ENCODE measurements around the gene DEPDC4.
"Not testable (repeated sequence)": the region's sequence is repeated elsewhere in the genome, so short reads cannot be mapped to it uniquely, and the experiment has no call there.

Gene DEPDC4

DNA sequence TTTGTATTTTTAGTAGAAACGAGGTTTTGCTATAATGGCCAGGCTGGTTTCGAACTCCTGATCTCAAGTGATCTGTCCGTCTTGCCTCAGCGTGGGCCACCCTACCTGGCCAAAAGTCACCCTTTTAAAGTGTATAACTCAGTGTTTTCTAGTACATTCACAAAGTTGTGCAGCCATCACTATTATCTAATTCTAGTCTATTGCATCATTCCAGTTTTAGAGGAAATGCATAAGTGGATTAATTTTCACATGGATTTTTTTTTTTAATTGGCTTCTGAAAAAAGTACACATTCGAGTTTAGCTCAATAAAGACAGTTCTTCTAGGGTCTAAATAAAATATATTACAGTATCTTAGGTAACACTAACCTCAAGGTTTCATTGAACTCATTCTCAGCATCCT lies 3.7 kb downstream of the DEPDC4 start:
- no peak for DNase-seq

DNA sequence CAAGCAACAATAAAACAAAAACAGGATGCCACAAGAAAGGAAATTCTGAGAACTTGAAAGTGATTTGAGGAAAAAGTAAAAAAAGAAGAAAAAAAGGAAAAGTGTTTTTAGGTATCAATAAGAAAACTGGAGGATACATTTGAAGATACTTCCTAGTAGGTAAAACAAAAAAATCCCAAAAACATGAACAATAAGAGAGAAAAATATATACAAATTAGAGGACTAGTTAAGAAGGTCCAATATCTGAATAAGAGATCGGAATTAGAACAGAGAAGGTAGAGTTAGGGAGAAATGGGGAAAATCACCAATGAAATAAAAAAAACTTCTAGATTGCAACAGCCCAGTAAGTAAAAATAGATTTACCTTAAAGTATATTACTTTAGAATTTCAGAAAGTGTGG lies 8.8 kb downstream of the DEPDC4 start:
- DNase-seq = no peak

DNA sequence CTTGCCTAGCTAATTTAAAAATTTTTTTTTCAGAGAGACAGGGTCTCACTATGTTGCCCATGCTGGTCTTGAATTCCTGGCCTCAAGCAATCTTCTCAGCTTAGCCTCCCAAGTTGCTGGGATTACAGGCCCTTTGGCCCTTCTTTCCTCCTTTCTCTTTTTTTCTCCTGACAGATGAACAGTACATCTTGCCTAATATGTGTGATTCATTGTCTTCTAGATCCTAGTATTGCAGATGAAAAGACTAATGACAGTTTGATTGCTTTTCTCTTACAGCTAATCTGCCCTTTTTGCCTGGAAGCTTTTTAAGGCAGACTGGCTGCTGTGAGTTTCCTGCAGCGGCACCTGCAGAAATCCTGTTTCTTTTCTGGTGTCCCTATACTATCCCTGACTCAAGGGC lies 12.0 kb downstream of the DEPDC4 start:
- DNase-seq = no peak

DNA sequence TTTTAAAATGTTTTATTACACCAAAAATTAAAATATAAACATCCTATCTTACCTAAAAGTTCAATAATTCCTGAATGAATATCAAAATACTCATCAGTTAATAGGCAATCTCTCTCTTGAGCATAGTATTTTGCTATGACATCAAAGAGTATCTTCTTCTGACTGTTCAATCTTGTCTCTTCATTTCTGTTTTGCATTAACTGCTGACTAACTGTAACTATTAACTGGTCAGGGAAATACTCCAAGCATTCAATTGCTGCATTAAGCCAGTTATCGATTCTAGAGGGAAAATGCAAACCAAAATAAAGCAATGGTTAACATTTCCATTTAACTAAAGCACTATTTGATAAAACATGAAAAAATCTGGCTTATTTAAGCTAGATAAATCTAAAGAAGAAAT lies 13.4 kb downstream of the DEPDC4 start:
- no peak for DNase-seq

DNA sequence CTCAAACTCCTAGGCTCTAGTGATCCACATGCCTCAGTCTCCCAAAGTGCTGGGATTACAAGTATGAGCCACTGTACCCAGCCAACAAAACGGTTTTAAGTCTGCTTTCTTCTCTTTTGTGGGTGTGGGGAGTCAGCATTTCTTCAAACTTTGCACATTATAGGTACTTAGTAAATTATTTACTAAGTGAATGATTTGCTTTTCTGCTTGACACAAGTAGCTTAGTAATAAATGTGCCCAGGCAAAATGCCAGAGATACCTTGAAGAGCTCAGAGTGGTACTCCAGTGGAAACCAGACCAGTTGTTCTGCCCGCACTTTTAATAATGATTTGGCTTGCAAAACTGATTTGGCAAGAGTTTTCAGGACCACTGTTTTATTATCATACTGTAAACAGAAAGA lies 15.0 kb downstream of the DEPDC4 start:
- DNase-seq = no peak

DNA sequence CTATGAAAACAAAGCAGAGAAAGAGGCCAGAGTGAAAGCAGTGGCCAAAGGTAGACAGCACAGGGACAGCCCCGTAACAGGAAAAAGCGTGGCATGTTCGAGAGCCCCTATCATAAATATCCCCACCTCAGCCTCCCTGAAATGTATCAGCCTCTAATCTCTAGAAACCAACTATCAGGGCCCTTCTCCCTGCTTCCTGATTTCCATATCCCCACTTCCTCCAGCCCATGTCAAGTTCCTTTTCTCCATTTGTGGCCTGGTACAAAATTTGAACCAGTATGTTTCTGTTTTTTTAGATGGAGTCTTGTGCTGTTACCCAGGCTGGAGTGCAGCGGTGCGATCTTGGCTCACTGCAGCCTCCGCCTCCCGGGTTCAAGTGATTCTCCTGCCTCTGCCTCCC lies 16.9 kb downstream of the DEPDC4 start:
- DNase-seq = no peak

DNA sequence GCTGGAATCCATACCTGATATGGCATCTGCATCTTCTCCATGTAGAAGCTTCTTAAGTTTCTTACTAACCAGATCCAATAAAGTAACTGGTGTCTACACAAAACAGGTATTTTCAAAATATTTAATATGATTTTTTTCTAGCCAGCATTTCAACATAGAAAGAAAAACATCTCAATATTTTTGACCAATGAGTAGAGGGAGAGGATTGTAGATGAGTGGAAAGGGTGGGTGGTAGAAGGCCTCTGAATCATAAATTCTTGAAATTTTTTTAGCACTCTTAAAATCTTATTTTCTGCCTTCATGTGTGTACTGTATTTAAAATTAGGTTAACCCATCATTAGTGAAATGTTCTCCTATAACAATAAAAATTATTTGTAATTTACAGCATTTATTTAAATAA lies 18.0 kb downstream of the DEPDC4 start:
- no peak for DNase-seq

DNA sequence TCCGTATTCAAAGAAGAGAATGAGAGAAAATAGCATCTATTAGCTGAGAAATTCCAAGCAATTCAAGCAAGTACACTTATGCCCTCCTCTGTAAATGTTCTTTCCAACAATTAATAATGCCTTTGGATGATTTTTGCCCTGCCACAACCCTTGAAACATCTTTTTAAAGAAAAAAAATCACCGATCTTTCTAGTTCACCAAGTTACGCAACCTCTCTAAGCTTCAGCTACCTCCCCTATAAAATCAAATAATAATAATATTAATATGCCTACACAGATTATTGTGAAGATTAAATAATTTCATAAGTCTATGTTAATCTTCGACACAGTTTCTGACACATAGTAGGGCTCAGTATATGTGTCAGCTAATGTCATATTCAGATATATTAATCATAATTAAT lies 19.1 kb downstream of the DEPDC4 start:
- DNase-seq = no peak

DNA sequence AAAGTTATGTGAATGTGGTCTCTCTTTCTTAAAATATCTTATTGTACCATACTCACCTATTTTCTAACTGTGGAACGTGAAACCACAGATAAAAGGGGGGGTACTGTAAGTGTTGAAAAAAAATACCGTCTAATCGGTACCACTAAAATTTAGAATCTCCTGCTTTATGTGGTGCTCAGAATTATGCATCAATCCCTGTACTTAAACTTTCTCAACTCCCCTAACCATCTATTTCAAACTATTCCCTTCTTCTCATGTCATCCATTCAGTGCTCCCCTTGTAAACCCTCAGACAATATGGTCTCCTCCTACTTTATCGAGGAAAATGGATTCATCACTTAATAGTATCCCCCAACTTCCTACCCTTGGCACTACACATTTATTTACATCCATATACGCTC lies 23.7 kb downstream of the DEPDC4 start:
- DNase-seq = no peak

DNA sequence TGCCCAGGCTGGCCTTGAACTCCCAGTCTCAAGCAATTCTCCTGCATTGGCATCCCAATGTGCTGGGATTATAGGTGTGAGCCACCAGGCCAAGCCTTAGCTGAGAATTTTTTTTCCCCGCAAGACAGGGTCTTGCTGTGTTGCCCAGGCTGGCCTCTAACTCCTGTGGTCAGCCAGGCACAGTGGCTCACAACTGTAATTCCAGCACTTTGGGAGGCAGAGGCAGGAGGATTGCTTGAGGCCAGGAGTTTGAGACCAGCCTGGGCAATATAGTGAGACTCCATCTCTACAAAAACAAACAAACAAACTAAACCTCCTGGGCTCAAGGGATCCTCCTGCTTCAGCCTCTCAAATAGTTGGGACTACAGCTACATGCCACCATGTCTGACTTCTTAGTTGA lies 27.3 kb downstream of the DEPDC4 start:
- no peak for DNase-seq

DNA sequence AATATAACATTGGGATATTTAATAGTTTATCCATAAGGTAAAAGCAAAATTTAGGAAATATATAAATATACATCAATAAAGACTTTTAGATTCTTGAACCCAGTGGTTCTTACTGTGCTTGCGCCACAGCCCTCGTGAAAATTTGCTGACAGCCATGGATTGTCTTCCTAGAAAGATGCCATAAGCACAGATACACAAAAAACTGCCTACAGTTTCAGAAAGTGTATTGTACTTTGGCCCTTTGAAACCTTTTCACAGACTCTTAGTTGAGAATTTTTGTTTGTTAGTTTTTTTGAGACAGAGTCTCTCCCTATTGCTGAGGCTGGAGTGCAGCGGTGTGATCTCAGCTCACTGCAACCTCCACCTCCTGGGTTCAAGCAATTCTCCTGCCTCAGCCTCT lies 28.1 kb downstream of the DEPDC4 start:
- no peak for DNase-seq

DNA sequence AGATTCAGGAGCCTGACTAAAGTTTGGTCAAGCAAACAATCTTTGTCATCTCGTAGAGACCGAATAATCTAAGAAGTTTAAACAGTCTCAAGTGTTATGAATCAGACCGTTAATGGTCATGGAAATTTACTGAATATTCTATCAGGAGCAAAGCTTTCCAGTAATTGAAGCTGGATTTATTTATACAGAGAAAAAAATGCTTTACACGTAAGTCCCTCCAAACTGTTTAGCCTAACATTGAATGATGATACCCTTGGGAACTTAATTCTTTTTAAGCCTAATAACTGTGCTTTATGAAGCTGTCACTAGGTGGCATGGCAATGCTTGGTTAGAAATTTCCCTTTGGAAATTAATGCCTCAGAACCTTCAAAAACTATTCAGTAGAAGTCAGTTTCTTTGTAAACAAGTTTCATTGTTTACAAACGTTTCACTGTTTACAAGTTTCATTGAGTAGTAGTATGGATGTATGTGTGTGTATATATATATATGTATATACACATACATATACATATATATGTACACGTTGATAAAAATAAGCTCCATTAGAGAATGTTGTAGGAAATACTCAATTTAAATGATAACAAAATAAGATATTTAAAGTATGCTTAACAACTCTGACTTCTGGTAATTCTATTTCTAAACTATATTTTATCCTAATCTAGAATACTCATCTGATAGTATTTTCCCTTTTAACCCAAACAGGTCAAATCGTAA lies 32.1 kb downstream of the DEPDC4 start:
- peak in 1 of 2 donors; percentile 39 for DNase-seq

DNA sequence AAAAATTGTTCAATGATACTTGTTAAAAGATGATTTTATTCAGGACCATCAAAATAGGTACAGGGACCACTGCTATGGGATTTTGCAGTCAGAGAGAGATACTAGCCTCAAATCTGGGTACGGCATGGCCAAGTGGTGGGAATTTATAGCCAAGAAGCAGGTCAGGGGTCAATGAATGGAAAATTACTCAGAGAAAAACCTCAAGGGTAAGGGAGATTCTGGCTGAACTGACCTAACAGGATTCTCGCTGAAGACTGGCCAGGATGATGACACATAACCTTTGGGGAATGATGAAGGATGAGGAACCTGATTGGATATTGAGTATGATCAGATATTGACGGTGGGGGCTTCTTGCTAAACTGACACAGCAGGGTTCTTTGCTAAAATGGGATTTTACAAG lies 32.7 kb downstream of the DEPDC4 start:
- no peak for DNase-seq

DNA sequence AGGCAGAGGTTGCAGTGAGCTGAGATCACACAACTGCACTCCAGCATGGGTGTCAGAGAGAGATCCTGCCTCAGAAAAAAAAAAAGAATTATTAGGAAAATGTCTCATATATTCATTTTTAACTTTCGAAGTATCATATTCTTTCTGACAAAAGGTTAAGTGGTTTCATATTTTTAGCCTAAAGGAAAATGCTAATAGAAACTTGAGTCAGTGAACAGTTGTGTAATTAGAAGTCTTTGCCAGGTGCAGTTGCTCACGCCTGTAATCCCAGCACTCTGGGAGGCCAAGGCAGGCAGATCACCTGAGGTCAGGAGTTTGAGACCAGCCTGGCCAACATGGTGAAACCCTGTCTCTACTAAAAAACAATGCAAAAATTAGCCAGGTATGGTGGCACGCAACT lies 35.0 kb downstream of the DEPDC4 start:
- DNase-seq = not testable (repeated sequence)

DNA sequence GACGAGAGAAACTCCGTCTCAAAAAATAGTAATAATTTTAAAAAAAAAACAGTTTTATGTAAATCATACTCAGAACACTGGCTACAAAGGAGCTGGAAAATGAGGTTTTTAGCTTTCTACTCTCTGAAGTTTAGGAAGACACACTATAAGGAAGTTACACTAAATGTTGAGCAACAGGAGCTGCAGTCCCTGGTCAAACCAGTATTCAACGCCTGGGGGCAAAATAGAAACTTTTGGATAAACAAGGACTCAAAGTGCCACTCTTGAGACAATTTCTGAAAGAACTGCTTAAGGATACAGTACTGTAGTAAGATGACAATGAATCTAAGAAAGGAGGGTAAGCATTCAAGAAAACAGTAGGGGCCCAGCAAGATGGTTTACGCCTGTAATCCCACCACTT lies 37.0 kb downstream of the DEPDC4 start:
- no peak for DNase-seq

DNA sequence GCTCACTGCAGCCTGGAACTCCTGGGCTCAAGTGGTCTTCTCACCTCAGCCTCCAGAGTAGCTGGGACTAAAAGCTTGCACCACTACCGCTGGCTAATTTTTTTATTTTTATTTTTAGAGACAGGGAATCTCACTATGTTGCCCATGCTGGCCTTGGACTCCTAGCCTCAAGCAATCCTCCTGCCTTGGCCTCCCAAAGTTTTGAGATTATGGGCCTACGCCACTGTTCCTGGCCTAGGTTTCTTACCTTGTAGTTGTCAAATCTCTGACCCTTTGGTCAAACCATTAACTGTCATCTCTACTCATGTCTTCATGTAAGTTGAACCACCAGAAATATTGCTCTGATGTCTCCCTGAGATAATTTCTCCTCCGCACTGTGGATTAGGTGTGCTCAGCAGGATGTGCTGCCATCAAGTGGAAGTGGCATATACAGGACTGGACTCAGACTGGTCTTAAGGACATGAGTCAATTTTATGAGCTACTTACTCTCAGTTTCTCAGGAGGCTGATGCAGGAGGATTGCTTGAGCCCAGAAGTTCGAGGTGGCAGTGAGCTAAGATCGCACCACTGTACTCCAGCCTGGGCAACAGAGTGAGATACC lies 37.7 kb downstream of the DEPDC4 start:
- DNase-seq = peak in 1 of 2 donors; percentile 3

DNA sequence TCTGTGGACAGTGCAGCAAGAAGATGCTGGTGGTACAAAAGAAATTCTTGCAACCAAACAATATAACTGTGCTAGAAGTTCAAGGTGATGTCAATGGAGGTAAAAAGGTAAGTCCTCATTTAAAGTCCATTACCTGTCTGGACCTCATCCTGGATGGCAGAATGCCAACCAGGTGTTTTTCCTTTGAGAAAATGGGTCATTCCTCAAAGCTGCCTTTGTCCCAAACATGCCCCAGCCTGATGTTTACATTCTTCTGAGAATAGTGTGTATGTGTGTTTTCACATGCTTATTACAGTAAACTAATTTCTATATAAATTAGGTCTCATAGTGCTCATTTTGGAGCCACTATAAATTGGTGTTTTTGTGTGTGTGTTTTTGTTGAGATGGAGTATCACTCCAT lies 41.4 kb downstream of the DEPDC4 start:
- DNase-seq = no peak

DNA sequence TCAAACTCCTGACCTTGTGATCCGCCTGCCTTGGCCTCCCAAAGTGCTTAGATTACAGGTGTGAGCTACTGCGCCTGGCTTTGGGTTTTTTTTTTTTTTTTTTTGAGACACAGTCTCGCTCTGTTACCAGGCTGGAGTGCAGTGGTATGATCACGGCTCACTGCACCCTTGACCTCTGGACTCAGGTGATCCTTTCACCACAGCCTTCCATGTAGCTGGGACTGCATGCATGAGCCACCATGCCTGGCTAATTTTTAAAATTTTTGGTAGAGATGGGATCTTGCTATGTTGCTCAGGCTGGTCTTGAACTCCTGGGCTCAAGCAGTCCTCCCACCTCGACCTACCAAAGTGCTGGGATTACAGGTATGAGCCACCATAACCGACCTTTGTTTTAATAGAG lies 44.7 kb downstream of the DEPDC4 start:
- DNase-seq = not testable (repeated sequence)

DNA sequence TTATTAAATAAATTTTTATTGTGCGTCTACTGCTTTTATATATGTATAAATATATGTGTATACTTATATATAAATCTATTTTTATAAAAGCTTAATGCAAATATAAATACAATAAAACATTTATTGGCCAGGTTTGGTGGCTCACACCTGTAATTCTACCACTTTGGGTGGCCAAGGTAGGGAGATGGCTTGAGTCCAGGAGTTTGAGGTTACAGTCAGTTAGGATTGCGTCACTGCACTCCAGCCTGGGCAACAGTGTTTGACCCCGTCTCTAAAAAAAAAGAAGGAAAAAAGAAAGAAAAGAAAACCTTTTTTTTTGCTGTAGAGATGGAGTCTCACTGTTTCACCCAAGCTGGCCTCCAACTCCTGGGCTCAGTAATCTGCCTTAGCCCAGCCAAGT lies 45.4 kb downstream of the DEPDC4 start:
- DNase-seq = no peak

DNA sequence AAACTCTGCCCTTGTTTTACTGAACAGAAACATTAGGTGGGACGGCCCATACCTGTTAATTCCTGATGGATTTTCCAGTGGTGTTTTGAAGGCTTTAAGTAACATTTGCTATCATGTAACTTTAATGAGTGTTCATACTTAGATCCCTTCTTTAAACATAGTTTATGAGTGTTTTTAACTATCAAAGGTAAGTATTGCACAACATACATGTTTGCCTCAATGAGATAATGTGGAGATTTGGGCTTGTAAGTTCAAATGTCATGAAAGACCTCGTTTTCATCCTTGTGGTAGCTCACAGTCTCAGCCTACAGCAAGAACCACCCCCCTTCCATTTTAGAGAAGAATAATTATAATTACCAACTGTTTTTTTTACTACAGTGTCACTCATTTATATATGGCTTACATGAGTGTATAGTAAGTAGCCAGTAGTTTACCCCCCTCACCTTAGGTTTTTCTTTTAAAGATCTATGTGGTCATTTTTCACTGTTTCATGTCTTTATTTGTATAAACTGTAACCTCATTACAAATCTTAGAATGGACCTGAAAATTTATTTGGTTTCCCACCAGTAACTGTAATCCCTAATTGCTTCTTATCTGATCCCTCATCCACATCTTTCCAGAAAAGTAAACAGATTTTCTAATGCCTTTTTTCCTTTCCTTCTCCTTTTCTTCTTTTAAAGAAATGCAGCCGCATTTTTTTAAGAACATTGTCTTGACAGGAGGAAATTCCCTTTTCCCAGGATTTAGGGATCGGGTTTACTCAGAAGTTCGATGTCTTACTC lies 47.4 kb downstream of the DEPDC4 start:
- DNase-seq = no peak

DNA sequence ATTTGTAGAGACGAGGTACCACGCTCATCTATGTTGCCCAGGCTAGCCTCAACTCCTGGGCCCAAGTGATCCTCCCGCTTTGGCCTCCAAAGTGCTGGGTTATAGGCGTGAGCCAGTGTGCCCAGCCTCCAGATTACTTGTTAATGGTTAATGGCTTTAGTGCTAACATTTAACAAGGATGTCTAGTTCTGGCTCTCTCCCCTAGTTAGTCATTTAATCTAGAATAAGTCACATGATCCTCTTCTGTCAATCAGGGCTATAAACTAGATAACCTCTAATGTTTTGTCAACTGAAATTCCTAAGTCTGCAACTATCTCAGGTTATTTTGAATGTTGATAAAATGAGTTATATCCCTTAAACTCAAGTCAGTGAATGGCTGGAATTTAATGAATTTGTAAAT lies 50.5 kb downstream of the DEPDC4 start:
- DNase-seq = no peak

DNA sequence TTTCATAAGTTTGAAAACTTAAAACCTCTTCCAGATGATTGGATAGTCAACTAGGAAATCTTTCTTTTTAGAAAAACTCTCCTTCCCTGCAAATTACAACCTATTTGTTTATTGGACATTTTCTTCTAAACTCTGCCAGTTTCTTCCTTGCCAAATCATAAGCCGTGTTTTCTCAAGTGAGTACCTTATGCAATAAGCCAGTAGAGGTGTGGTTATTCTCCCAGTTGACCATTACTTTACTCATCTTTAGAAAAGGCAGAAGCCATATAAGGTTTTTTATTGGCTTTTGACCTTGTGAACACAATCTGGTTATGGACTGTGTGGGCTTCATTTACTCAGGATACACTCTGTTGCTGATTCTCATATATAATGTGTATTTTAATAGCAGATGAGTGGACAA lies 51.7 kb downstream of the DEPDC4 start:
- DNase-seq = no peak

DNA sequence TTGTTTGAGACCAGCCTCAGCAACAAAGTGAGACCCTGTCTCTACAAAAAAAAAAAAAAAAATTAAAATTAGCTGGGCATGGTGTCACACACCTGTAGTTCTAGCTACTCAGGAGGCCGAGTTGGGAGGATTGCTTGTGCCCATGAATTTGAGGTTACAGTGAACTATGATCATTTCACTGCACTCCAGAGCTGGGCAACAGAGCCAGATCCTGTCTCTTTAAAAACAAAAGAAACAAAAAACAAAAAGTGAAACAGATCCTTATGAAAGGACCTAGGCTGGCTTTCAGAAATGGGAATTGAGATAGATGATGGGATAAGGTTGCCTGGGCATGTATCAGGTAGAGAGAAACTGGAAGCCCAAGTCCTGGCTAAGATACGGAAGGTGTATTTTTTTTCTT lies 52.4 kb downstream of the DEPDC4 start:
- no peak for DNase-seq

Data from CD4-positive, alpha-beta T cell treated with Interferon alpha-2 for 1 hour (primary cell).